GM21360 (cell line): ENCODE measurements around the gene LGALS9.
"Not testable (repeated sequence)": the region's sequence is repeated elsewhere in the genome, so short reads cannot be mapped to it uniquely, and the experiment has no call there.

ENCODE experiments used
- ATAC-seq: cut with Tn5 transposase; IDR thresholded peaks from one replicate; pipeline ENCODE4 v1.9.1; 2021; ENCODE audit warnings: mild to moderate bottlenecking, moderate library complexity; ENCODE audit not compliant: unreplicated experiment

LGALS9 gene

DNA sequence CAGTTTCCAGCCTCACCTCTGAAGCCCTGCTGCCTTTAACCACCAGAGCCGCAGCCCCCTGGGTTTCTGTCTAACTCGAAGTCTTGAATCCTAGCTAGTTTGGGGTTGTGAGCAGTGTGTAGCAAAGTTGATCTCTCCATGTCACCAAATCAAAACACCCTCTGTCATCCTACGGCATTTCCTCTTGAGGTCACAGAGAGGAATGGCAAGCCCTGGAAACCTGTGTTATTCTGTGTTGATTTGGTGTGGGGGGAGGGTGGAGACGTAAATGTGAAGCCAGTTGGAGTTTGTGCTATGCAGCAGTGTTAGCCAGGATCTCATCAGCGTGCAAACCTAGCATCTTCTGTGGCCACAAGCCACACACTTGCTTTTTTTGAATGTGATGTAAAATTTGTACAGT, 5.1 kb upstream of the LGALS9 start:
- ATAC-seq = no peak

- ATAC-seq = no peak
Observed at GRCh38 chr17:27627514-27627913, 3.5 kb upstream of the LGALS9 start.

- no peak for ATAC-seq
Observed at GRCh38 chr17:27628376-27628775, 2.6 kb upstream of the LGALS9 start.

DNA sequence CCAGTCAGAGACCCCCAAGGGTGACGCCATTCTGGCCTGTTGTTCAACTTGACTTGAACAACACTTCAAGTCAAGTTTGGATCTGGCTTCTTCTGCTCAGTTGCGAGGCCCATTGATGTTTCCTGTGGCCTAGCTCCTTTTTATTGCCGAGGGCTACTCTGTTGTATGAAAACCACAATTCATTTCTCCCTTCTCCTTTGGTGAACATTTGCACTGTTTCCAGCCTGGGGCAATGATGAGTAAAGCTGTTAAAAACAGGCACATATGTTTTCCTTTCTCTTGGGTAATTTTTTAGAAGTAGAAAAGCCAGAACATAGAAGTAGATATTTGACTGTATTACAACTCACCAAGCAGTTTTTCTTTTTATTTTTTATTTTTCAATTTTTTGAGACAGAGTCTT, 1.7 kb upstream of the LGALS9 start:
- ATAC-seq = not testable (repeated sequence)

GRCh38 chr17:27631411-27631760, 398 bp downstream of the LGALS9 start:
- no peak for ATAC-seq

- no peak for ATAC-seq
Observed at GRCh38 chr17:27631897-27632725, 1.1 kb downstream of the LGALS9 start.

GRCh38 chr17:27632766-27633165, 1.8 kb downstream of the LGALS9 start:
- ATAC-seq = not testable (repeated sequence)

DNA sequence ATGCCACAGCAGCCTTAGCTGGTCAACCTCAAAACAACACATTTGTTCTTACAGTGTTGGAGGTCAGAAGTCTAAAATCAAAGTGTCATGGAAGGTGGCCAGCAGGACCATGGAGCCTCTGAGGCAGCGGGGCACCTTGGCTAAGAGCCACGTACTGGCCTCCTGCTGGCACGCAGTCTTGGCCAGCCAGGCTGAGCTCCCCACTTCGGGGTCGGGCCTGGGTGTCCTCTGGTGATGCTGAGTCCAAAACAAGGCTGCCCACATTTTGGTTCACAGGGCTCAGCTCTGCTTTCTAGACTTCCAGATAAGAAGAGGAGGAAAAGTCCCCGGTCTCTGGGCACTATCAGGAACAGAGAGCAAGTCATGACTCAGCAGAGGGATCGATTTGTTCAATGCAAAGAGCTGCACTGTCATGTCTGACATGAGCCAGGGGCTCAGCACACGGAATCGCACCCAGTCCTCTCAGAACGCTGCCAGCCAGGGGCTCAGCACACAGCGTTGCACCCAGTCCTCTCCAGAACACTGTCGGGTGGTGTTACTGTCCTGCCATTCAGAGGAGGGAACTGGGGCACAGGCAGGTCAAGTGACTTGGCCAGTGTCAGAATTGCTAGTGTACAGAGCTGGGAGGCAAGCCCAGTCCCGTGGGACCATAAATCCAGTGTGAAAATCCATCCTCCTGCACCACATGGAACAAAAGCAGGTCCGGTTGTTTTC, 2.5 kb downstream of the LGALS9 start:
- no peak for ATAC-seq

GRCh38 chr17:27634026-27634335, 3.0 kb downstream of the LGALS9 start:
- no peak for ATAC-seq

DNA sequence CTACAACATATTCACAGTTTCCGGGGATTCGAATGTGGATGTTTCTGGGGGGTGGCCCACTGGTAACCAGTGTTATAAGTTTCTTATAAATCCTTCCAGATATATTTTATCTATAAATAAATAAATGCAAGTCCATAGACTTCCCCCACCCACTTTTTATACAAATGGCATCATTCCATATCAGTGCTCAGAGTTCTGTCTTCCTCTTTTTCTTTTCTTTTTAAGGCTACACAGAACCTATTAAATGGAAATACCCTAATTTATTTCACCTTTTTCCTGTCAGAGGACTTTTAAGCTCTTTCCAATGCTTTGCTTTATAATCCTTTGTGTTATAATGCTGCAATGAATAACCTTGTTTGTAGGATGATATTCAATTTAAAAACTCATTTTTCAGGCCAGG, 3.8 kb downstream of the LGALS9 start:
- no peak for ATAC-seq

DNA sequence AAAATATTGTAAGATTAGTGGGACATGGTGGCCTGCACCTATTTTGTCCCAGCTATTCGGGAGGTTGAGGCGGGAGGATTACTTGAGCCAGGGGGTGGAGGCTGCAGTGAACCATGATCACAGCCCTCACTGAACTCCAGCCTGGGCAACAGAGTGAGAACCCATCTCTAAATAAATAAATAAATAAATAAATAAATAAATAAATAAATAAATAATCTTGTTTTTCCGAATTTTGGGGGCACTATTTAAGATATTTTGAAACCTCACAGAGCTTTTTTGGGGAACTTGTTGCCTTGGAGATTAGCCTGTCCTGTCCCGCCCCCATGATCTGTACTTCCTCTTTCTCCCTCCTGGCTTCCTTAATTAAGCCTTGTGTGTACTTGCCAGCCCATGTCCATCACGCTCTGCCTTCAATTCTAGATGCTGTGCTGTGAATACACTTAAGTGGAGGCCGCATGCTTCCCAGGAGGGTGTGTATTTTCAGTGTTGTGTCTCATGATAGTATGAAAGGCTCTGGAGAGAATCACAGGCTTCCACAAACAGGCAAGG, 4.4 kb downstream of the LGALS9 start:
- ATAC-seq = no peak

GRCh38 chr17:27636005-27636520, 5.1 kb downstream of the LGALS9 start:
- ATAC-seq = not testable (repeated sequence)

- ATAC-seq = not testable (repeated sequence)
Observed at GRCh38 chr17:27637818-27638217, 6.8 kb downstream of the LGALS9 start.

GRCh38 chr17:27638415-27638914, 7.5 kb downstream of the LGALS9 start:
- ATAC-seq = not testable (repeated sequence)

DNA sequence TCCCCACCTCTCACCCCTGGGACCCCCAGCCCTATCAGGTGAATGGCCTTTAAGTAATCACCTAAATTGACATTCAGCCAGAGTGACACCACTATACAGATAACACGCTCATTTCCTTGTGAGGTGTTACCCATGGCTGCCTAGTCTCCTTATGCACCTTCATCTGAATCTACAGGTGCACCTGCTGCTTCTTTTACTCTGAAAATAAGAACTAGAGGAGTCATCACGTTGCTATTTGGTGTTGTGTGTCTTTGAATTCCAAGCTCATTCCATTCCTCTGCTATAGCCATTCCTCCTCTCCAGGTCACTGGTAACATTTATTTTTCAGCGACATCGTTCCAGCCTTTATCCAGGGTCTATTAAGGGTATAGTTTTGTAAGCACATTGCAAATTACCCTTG, 9.8 kb downstream of the LGALS9 start:
- ATAC-seq = no peak

DNA sequence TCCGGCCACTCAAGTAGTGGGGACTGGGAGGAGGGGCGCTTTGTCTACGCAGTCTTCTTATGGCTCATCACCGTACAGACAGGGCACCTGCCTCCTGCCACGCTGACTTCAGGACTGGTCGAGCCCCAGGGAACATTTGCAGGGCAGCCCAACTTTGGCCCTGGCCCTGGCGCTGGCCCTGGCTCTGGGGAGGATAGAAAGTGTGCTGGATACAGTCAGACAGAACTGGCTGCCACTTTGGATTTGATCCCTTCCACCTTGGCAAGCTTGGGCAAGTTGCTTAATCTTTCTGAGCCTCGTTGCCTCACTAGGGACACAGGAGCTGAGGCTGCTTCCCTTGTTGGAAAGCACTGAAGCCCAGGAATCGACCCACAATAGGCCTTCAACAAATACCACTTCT, 13.6 kb downstream of the LGALS9 start:
- ATAC-seq = no peak

- ATAC-seq = not testable (repeated sequence)
Observed at GRCh38 chr17:27645621-27646020, 14.6 kb downstream of the LGALS9 start.

GRCh38 chr17:27646232-27646631, 15.2 kb downstream of the LGALS9 start:
- no peak for ATAC-seq

- no peak for ATAC-seq
Observed at GRCh38 chr17:27647765-27648164, 16.8 kb downstream of the LGALS9 start.

- not testable (repeated sequence) for ATAC-seq
Observed at GRCh38 chr17:27649111-27649571, 18.2 kb downstream of the LGALS9 start.

- no peak for ATAC-seq
Observed at GRCh38 chr17:27649929-27650328, 18.9 kb downstream of the LGALS9 start.

DNA sequence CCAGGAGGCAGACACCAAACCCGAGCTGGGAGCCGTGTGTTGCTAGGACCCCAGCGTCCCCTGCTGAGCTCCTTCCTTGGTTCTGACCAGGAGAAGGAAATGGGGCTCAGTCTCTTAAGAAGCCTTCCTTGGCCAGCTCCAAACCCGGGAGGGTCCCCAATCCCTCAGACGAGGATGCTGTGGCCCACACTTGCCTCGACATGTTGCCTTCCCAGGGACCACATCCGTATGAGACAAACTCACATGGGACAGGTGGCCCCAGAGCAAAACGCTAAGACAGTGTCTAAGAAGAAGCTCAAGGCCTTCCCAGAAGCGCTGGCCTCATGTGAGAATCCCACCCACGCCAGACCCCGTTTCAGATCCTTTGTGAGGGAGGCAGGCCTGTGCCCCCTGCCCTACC, 19.8 kb downstream of the LGALS9 start:
- no peak for ATAC-seq
